Fibroblast of the aortic adventitia (primary cell): Measurements from ENCODE around the gene RAD23A. TPM values are rescaled to one million over a fixed set of nuclear protein-coding genes. Genes with fewer than 3 reads are reported as not detected.
A peak's percentile ranks its signal among the peaks of the same experiment; 100 is the strongest.

Experiments
- DNase-seq: peaks from one replicate; pipeline ENCODE4 v3.0.0-alpha.2; 2010; ENCODE audit warnings: low read depth
- H3K4me3 ChIP-seq: 2 replicates; pipeline ENCODE4 v1.5.1; 2011; ENCODE audit warnings: low read depth, mild to moderate bottlenecking, control low read depth, low read length, moderate library complexity
- total RNA-seq: library from RNA; depleted of rRNA; stranded (reverse); fragments of >200 nt; gene quantifications from 2 replicates; pipeline ENCODE4 v1.2.3, GENCODE V29; 2012; ENCODE audit warnings: low replicate concordance
- TF ChIP-seq, protein P1 (sequence below): IDR thresholded peaks from 2 replicates; pipeline ENCODE4 v1.5.1; 2011; ENCODE audit warnings: mild to moderate bottlenecking, low read length, control low read depth, inconsistent platforms; ENCODE audit not compliant: insufficient read depth

RAD23A gene
- 76.8 and 101 TPM in 2 replicates for total RNA-seq

- peak; percentile 98 for DNase-seq
- peak within 1 kb of the TSS; percentile 85 for H3K4me3 ChIP-seq
- TF ChIP-seq, protein P1, sequence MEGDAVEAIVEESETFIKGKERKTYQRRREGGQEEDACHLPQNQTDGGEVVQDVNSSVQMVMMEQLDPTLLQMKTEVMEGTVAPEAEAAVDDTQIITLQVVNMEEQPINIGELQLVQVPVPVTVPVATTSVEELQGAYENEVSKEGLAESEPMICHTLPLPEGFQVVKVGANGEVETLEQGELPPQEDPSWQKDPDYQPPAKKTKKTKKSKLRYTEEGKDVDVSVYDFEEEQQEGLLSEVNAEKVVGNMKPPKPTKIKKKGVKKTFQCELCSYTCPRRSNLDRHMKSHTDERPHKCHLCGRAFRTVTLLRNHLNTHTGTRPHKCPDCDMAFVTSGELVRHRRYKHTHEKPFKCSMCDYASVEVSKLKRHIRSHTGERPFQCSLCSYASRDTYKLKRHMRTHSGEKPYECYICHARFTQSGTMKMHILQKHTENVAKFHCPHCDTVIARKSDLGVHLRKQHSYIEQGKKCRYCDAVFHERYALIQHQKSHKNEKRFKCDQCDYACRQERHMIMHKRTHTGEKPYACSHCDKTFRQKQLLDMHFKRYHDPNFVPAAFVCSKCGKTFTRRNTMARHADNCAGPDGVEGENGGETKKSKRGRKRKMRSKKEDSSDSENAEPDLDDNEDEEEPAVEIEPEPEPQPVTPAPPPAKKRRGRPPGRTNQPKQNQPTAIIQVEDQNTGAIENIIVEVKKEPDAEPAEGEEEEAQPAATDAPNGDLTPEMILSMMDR: no peak
These were observed at the start of gene RAD23A for GRCh38 chr19:12945479-12946091. Gene RAD23A (plus strand): TSS chr19:12945862. CDS start chr19:12945949, 87 bp downstream.

- no peak overlapping the region for H3K4me3 ChIP-seq
- TF ChIP-seq, protein P1: no peak
- no peak for DNase-seq
These were observed 49.2 kb upstream of the RAD23A start for GRCh38 chr19:12896460-12896859.

DNA sequence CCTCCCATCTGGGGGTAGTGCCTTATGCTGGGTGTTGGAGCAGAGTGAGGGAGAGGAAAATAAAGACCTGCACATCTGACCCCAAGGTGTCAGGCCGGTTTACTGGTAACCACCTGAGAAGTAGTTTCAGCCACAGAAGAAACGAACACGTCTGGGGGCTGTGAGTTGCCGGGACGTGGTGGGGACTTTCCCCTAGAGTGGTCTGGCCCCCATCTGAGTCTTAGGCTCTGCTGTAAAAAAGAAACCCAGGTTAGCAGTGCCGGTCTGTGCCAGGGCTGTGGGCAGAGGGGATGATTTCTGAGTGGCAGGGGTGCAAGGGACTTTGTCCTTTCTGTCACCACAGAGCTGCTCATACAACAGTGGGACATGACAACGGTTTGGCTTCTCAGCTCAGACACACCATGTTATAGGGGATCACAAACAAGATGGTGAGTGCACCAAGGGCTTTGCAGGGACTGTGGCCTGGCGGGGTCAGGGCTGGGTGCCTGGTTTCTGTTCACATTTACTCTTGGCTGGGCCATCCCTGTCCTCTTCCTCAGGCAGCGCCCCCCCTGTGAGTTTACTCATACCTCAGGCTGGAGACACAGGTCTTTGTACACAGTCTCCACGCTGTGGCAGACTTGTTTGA is 45.7 kb upstream of the RAD23A start:
- TF ChIP-seq, protein P1: no peak
- no peak for DNase-seq
- H3K4me3 ChIP-seq: no peak overlapping the region

GRCh38 chr19:12907166-12907565 is 38.5 kb upstream of the RAD23A start:
- no peak for DNase-seq
- TF ChIP-seq, protein P1: no peak
- no peak overlapping the region for H3K4me3 ChIP-seq

DNA sequence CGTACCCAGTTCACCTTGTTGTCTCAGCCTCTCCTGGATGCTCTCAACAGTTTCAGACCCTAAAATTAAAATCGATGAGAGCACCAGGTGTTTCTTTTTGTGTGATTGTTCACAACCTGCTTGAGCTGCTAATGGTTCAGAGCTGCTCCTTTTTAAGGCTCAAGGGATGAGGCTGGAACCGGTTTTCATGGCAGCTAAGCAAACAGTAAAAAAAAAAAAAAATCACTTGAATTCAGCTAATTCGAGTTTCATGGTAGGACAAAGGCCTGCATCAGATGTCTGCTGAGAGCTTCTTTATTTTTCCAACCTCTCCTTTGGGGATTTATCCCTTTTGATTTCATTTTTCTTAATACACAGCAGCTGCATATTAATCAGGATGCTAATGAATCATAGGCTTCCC is 33.1 kb upstream of the RAD23A start:
- TF ChIP-seq, protein P1: no peak
- DNase-seq: no peak
- H3K4me3 ChIP-seq: no peak overlapping the region

DNA sequence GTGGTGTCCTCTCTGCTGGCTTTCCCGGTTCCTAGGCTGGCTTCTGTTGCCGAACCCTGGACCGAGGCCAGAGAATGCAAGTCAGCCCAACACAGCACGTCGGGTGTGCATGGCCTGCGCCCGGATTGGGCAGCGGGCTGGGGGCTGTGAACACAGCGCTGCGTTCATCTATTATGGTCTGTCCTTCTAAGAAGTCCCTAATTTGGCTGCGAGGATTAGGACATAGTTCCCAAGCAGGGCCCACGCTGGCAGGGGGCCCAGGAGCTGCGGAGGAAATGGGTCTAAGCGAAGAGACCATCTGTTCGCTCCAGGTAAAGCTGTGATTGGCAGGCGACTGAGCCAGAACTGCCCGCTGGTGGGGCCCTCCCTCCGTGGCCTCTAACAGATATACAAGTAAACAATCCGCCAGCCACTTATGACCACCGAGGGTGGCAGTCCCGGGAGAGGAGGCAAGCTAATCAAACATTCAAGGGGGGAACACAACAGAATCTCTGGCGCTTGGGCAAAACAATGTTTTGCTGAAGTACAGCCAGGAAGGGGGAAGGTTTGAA is 32.6 kb upstream of the RAD23A start:
- TF ChIP-seq, protein P1: no peak
- DNase-seq: peak; percentile 37
- no peak overlapping the region for H3K4me3 ChIP-seq
